Parathyroid adenoma (tissue), 2 donors: ENCODE results near the gene TGFB2.

Experiments
- H2AFZ ChIP-seq: fragments of 300-600 bp; sonication (generic); one replicate; pipeline ENCODE4 v1.7.0; 2017; ENCODE audit warnings: antibody characterized with exemption, mild to moderate bottlenecking
- H3K27ac ChIP-seq: fragments of 300-600 bp; sonication (generic); one replicate; pipeline ENCODE4 v1.7.0; 2017
- H3K27me3 ChIP-seq: fragments of 300-600 bp; sonication (generic); one replicate; pipeline ENCODE4 v1.7.0; 2017; ENCODE audit warnings: low read length; ENCODE audit not compliant: control insufficient read depth, insufficient read depth
- H3K36me3 ChIP-seq: fragments of 300-600 bp; sonication (generic); one replicate; pipeline ENCODE4 v1.7.0; 2017; ENCODE audit warnings: low read length; ENCODE audit not compliant: control insufficient read depth, insufficient read depth
- H3K4me1 ChIP-seq: fragments of 300-600 bp; sonication (generic); one replicate; pipeline ENCODE4 v1.7.0; 2017; ENCODE audit warnings: control low read depth
- H3K4me2 ChIP-seq: fragments of 300-600 bp; sonication (generic); one replicate; pipeline ENCODE4 v1.7.0; 2017; ENCODE audit warnings: low read length
- H3K4me3 ChIP-seq: fragments of 300-600 bp; sonication (generic); one replicate; pipeline ENCODE4 v1.7.0; 2017; ENCODE audit warnings: low read depth, low read length
- H3K79me2 ChIP-seq: fragments of 300-600 bp; sonication (generic); one replicate; pipeline ENCODE4 v1.7.0; 2017; ENCODE audit warnings: control low read depth
- H3K9ac ChIP-seq: fragments of 300-600 bp; sonication (generic); one replicate; pipeline ENCODE4 v1.7.0; 2017; ENCODE audit warnings: mild to moderate bottlenecking
- H3K9me3 ChIP-seq: fragments of 300-600 bp; sonication (generic); one replicate; pipeline ENCODE4 v1.7.0; 2017; ENCODE audit warnings: low read length; ENCODE audit not compliant: control insufficient read depth
- TF ChIP-seq, protein P1 (sequence below): fragments of 300-600 bp; sonication (generic); IDR thresholded peaks from one replicate; pipeline ENCODE4 v1.7.0; 2017; ENCODE audit warnings: antibody characterized with exemption, mild to moderate bottlenecking
- donor health status: primary hyperparathyroidism.

The TGFB2 gene

DNA sequence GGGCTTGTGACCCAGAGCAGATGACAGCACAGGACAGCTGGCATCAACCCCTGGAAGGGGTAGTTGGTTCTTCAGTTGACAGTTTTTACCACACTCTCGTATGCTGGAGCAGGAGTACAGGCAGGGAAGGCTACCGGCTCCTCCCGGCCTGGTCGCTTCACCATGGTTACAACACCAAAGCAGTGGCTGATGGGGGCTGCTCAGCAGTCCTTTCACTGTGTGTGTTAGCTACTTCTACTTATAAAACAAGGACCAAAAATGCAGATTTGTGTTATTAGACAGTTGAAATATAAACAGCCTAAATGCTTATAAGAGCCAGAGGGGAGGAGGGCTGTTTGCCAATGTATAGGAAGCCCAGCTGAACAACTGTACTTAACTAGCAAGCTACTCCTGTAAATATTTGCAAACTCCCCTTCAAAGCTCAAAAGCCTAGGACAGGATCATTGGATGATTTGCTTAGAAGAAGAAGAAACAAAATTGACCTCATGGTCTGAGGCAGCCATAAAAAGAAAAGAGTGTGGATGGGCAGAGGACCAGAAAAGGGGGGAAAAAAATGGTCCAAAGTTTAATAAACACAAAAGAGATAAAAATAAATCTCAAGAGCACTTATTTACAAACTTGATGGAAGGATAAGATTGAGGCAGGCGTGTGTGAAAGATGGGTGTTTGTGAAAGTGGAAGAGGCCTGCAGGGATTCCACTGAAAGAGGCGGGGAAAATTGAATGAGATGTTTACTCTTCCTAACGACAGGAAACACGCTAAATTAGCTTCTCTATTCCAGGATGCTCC lies 57.1 kb downstream of the TGFB2 start:
- Histone ChIP-seq H3K9ac (no peak overlapping the region), H2AFZ (no peak overlapping the region), H3K27me3 (no peaks in the 10 kb centered on the region), H3K79me2 (no peaks in the 10 kb centered on the region), H3K4me3 (no peak overlapping the region), H3K4me2 (no peak overlapping the region), H3K27ac (no peak overlapping the region), H3K4me1 (no peaks in the 10 kb centered on the region), H3K9me3 (no peaks in the 10 kb centered on the region), H3K36me3 (no peaks in the 10 kb centered on the region)
- TF ChIP-seq, protein P1, sequence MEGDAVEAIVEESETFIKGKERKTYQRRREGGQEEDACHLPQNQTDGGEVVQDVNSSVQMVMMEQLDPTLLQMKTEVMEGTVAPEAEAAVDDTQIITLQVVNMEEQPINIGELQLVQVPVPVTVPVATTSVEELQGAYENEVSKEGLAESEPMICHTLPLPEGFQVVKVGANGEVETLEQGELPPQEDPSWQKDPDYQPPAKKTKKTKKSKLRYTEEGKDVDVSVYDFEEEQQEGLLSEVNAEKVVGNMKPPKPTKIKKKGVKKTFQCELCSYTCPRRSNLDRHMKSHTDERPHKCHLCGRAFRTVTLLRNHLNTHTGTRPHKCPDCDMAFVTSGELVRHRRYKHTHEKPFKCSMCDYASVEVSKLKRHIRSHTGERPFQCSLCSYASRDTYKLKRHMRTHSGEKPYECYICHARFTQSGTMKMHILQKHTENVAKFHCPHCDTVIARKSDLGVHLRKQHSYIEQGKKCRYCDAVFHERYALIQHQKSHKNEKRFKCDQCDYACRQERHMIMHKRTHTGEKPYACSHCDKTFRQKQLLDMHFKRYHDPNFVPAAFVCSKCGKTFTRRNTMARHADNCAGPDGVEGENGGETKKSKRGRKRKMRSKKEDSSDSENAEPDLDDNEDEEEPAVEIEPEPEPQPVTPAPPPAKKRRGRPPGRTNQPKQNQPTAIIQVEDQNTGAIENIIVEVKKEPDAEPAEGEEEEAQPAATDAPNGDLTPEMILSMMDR = no peak

DNA sequence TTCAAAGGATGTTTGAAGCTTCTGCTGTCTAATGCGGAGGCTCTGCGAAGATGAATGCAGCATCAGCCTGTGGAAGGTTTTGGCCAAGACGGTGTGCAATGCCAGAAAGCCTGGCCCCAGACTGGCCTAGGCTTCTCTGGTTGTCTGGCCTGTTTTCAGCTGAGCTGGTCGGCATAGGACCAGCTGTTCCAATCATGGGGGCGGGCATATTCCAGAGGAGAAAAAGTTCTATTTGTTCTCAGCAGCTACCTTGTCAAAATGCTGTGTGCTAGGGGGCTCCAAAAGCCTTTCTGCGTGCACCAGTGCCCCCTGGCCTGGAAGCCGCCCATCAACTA lies 57.6 kb downstream of the TGFB2 start:
- Histone ChIP-seq H3K27ac (no peak overlapping the region), H3K4me1 (no peaks in the 10 kb centered on the region), H3K9me3 (no peaks in the 10 kb centered on the region), H2AFZ (no peak overlapping the region), H3K36me3 (no peaks in the 10 kb centered on the region), H3K4me3 (no peak overlapping the region), H3K4me2 (no peak overlapping the region), H3K27me3 (no peaks in the 10 kb centered on the region), H3K79me2 (no peaks in the 10 kb centered on the region), H3K9ac (no peak overlapping the region)
- TF ChIP-seq, protein P1 = no peak

DNA sequence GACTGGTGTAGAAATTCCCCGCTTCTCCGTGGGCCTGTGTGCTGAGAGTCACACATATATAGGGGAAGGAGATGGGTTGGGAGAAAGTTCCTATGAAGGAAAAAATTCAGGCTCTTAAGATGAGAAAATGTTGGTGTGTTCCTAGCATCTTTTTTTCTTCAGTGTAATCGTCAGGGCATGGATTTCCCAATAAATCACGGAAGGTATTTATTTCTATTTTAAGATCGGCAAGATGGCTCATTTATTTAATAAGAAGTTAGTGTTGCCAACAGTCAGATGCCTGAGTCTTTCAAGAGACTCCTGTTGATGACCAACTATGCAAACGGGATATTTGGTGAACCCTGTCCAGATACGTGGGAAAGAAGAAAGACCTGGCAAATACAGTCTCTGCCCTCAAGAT lies 58.2 kb downstream of the TGFB2 start:
- TF ChIP-seq, protein P1 = no peak
- no peak overlapping the region for H3K4me3 ChIP-seq
- no peaks in the 10 kb centered on the region for H3K36me3 ChIP-seq
- no peak overlapping the region for H3K4me2 ChIP-seq
- H3K79me2 ChIP-seq = no peaks in the 10 kb centered on the region
- no peaks in the 10 kb centered on the region for H3K27me3 ChIP-seq
- H3K4me1 ChIP-seq = no peaks in the 10 kb centered on the region
- no peak overlapping the region for H3K9ac ChIP-seq
- H3K9me3 ChIP-seq = no peaks in the 10 kb centered on the region
- no peak overlapping the region for H3K27ac ChIP-seq
- H2AFZ ChIP-seq = no peak overlapping the region

DNA sequence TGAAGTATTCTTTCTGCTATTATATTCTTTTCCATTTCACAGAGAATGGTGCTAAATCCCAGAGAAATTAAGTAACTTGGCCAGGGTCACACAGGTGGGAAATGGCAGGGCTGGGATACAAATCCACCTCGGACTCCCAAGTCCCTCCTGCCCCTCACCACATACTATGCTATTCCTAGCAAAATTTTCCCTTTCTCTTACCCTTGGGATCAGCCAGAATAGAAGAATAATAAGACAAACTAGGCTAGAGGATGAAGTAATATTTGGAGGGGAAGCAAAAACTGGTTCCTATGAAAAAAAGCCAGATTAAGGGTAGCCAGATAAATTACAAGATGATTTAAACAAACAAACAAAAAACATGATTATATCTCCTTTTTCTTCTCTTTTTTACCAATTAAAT lies 62.5 kb downstream of the TGFB2 start:
- TF ChIP-seq, protein P1 = no peak
- H3K9ac ChIP-seq = no peak overlapping the region
- no peak overlapping the region for H3K27ac ChIP-seq

DNA sequence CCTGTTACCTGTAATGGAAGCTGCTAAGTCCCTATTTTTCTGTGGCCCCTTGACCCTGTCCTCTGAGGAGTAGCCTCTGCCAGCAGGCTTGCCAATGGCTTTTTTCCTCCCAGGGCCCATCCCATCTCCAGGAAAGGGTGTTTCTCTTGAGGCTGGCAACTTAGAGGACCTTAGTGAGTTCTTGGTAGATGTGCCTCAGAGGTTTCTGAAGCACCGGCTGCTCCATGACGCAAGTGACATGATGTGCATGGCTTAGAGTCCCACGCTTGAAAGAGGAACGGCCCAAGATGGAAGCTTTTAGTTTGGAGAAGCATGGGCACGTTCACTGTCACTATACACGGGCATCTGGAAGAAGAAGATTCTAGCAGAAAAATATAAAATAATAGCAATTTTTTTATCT lies 63.0 kb downstream of the TGFB2 start:
- Histone ChIP-seq H3K27ac (no peak overlapping the region), H3K79me2 (no peaks in the 10 kb centered on the region), H3K4me2 (no peak overlapping the region), H3K4me1 (no peaks in the 10 kb centered on the region), H3K36me3 (no peaks in the 10 kb centered on the region), H3K4me3 (no peak overlapping the region), H3K9ac (no peak overlapping the region), H3K9me3 (no peaks in the 10 kb centered on the region), H2AFZ (no peak overlapping the region), H3K27me3 (no peaks in the 10 kb centered on the region)
- TF ChIP-seq, protein P1 = no peak

More for the DNA sequence above, 62.5 kb downstream of the TGFB2 start:
- no peaks in the 10 kb centered on the region for H3K36me3 ChIP-seq
- no peak overlapping the region for H3K4me3 ChIP-seq
- H2AFZ ChIP-seq = no peak overlapping the region
- H3K4me2 ChIP-seq = no peak overlapping the region
- H3K4me1 ChIP-seq = no peaks in the 10 kb centered on the region
- no peaks in the 10 kb centered on the region for H3K27me3 ChIP-seq
- no peaks in the 10 kb centered on the region for H3K79me2 ChIP-seq
- H3K9me3 ChIP-seq = no peaks in the 10 kb centered on the region
